Spleen (tissue), 11 donors: ENCODE measurements around the gene CRMP1. TPM values are rescaled to one million over a fixed set of nuclear protein-coding genes. Genes with fewer than 3 reads are reported as not detected.
A peak's percentile ranks its signal among the peaks of the same experiment; 100 is the strongest.

Experiments
- DNase-seq: peaks from one replicate; pipeline ENCODE4 v3.0.0-alpha.2; 2020
- H3K27ac ChIP-seq, 8 donors: fragments of 200-600 bp; sonication (generic) in 7 of 8; 1 replicate in 4 of 8; 2 replicates in 4 of 8; pipeline versions ENCODE4 v1.5.0 to v1.8.0; 2016 to 2021; ENCODE audit warnings: inconsistent platforms in 4 of 8, mild to moderate bottlenecking in 4 of 8, moderate library complexity in 1 of 8
- H3K27me3 ChIP-seq, 7 donors: fragments of 200-600 bp; sonication (generic) in 6 of 7; replicated peaks in 1 of 7; 1 replicate in 4 of 7; 2 replicates in 3 of 7; pipeline versions ENCODE4 v1.5.0 to v1.8.0; 2016 to 2021; ENCODE audit warnings: inconsistent platforms in 3 of 7, mild to moderate bottlenecking in 1 of 7
- H3K36me3 ChIP-seq, 6 donors: fragments of 200-600 bp; sonication (generic) in 5 of 6; 1 replicate in 4 of 6; 2 replicates in 2 of 6; pipeline versions ENCODE4 v1.5.0 to v1.8.0; 2016 to 2021; ENCODE audit warnings: inconsistent platforms in 2 of 6
- H3K4me1 ChIP-seq, 6 donors: fragments of 200-600 bp; sonication (generic) in 5 of 6; 1 replicate in 3 of 6; 2 replicates in 3 of 6; pipeline versions ENCODE4 v1.5.0 to v1.8.0; 2016 to 2021; ENCODE audit warnings: inconsistent platforms in 3 of 6
- H3K4me3 ChIP-seq, 8 donors: fragments of 200-600 bp; sonication (generic) in 7 of 8; 1 replicate in 4 of 8; 2 replicates in 4 of 8; pipeline versions ENCODE4 v1.5.0 to v1.8.0; 2016 to 2021; ENCODE audit warnings: inconsistent platforms in 4 of 8, mild to moderate bottlenecking in 4 of 8, moderate library complexity in 2 of 8
- H3K9me3 ChIP-seq, 8 donors: fragments of 200-600 bp; sonication (generic) in 7 of 8; 1 replicate in 4 of 8; 2 replicates in 4 of 8; pipeline versions ENCODE4 v1.5.0 to v1.8.0; 2016 to 2021; ENCODE audit warnings: inconsistent platforms in 4 of 8
- POLR2A ChIP-seq, 3 donors: fragments of 450-650 bp; IDR thresholded peaks; one replicate each; pipeline ENCODE4 v1.5.1; 2017; ENCODE audit warnings: antibody characterized with exemption in 3 of 3, mild to moderate bottlenecking in 1 of 3
- POLR2AphosphoS5 ChIP-seq, 3 donors: sonication (generic); formaldehyde crosslinking; IDR thresholded peaks; one replicate each; pipeline ENCODE4 v1.5.1; 2017; ENCODE audit warnings: antibody characterized with exemption in 3 of 3
- WGBS, 5 donors: extraction: QIAGEN DNeasy Blood & Tissue Kit in 3 of 5; methylation state at CpG; one replicate each; pipeline versions ENCODE4 v1.1.5 to v1.1.7; 2013 to 2018; 5-methylcytosine and 5-hydroxymethylcytosine counted together
- intact Hi-C: fragments of 100-400 bp; cut with DNase I; formaldehyde crosslinking; loops from one replicate; pipeline ENCODE4 v1.15.0; 2023; ENCODE audit warnings: low total_unique reads
- polyA plus RNA-seq, 3 donors: library from polyadenylated mRNA; stranded (reverse); fragments of 200-250 nt; gene quantifications; one replicate each; pipeline ENCODE4 v1.2.1, GENCODE V29; 2013
- total RNA-seq, 7 donors: library from RNA; depleted of rRNA in 3 of 7; stranded (reverse); fragments of >200 nt in 3 of 7; fragmentation: NEBNext Ultra II Directional in 4 of 7; extraction: Animal tissue kit (Norgen Biotek cat#: 25700) in 4 of 7; gene quantifications; one replicate each; pipeline versions ENCODE4 v1.1.0 to v1.2.1, GENCODE V29; 2016 to 2021
- TF ChIP-seq, protein P1 (sequence below), 11 experiments: fragments of 200-600 bp in 7 of 11; fragments of 450-650 bp in 4 of 11; sonication (generic) in 4 of 11; IDR thresholded peaks in 8 of 11; conservative IDR thresholded peaks in 3 of 11; 1 replicate in 7 of 11; 2 replicates in 4 of 11; pipeline versions ENCODE4 v1.4.0 to v1.8.0; 2016 to 2021; ENCODE audit warnings: antibody characterized with exemption in 11 of 11, inconsistent platforms in 4 of 11, mild to moderate bottlenecking in 1 of 11
- donor health status: healthy with polysubstance abuse.
- donor health status: DM: no; HTN: no; CAD: no; lungs with moderate emphysema.
- donor health status: DM: no; HTN: no; CAD: no.
- donor health status: Bipolar disorder and iron deficiency.
- donor health status: healthy.
- donor health status: DM: no; HTN: no; CAD: no.
- donor health status: DM: yes; HTN: yes; CAD: no.

The CRMP1 gene
- total and polyA plus RNA-seq, 10 donors: 0.03 to 2.3 (median 0.85) TPM; not detected in 1

DNA sequence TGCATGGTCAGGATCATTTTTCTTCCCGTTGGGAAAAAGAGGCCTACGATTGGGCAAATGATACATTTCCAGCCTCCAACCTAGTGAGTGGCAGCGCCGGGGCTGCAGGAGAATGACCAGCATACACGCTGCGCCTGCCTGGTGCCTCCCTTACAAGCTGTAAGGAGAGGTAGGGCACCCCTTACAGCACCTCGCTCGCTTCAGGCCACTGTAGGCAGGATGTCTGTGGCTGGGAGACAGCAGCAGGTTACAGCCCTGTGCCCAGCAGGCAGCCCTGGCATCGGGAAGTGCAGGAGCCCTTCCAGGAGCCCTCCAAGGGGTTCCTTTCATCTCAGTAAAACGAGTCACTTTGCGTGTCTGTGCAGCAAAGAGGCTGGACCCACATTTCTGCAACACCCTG lies 93.5 kb downstream of the CRMP1 start:
- 84 to 95% (median 90%) methylated on average over 10 to 11 of the region's 11 CpGs for WGBS, 5 donors
- DNase-seq: peak; percentile 64
- TF ChIP-seq POLR2AphosphoS5 (IDR thresholded peaks at IDR 0.05): no peak
- TF ChIP-seq POLR2A (IDR thresholded peaks at IDR 0.05): no peak
- TF ChIP-seq, protein P1, sequence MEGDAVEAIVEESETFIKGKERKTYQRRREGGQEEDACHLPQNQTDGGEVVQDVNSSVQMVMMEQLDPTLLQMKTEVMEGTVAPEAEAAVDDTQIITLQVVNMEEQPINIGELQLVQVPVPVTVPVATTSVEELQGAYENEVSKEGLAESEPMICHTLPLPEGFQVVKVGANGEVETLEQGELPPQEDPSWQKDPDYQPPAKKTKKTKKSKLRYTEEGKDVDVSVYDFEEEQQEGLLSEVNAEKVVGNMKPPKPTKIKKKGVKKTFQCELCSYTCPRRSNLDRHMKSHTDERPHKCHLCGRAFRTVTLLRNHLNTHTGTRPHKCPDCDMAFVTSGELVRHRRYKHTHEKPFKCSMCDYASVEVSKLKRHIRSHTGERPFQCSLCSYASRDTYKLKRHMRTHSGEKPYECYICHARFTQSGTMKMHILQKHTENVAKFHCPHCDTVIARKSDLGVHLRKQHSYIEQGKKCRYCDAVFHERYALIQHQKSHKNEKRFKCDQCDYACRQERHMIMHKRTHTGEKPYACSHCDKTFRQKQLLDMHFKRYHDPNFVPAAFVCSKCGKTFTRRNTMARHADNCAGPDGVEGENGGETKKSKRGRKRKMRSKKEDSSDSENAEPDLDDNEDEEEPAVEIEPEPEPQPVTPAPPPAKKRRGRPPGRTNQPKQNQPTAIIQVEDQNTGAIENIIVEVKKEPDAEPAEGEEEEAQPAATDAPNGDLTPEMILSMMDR (IDR thresholded peaks at IDR 0.05 in 8 of 11, conservative IDR thresholded peaks at IDR 0.05 in 3 of 11): no peak
- Histone ChIP-seq H3K4me1 (no peaks in the 10 kb centered on the region), H3K27ac (no peak overlapping the region), H3K4me3 (no peak overlapping the region), H3K27me3 (peaks cover 0 to 5% (median 0%) of the 10 kb centered on the region in 7 donors), H3K36me3 (peaks cover 0 to 7% (median 0%) of the 10 kb centered on the region in 6 donors), H3K9me3 (no peaks in the 10 kb centered on the region)
- intact Hi-C loops: no loop called here

DNA sequence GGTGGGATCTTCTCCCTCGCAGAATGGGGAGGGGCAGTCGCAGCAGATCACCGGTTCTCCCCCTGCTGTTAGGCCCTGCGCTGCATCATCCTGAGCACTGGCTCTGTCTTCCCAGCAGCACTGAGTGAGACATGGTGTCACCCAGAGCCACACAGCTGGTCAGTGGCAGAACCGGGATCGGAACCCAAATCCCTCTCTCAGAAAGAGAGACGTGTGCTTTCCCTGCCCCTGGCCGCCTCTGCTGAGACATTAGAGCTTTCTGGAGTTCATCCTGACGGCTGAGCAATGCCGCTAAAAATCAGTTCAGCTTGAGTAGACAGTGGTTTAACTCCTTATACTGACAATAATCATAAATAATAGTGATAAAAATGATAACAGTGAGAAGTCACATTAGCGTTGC lies 93.9 kb downstream of the CRMP1 start:
- WGBS, 5 donors: 86 to 93% (median 92%) methylated on average over 10 to 11 of the region's 11 CpGs
- DNase-seq: no peak
- Histone ChIP-seq H3K4me3 (no peak overlapping the region), H3K27me3 (peaks cover 0 to 5% (median 0%) of the 10 kb centered on the region in 7 donors), H3K9me3 (no peaks in the 10 kb centered on the region), H3K4me1 (no peaks in the 10 kb centered on the region), H3K27ac (no peak overlapping the region), H3K36me3 (peaks cover 0 to 5% (median 0%) of the 10 kb centered on the region in 6 donors)
- TF ChIP-seq POLR2A (IDR thresholded peaks at IDR 0.05) (no peak), POLR2AphosphoS5 (IDR thresholded peaks at IDR 0.05) (no peak)
- intact Hi-C loops: no loop called here

DNA sequence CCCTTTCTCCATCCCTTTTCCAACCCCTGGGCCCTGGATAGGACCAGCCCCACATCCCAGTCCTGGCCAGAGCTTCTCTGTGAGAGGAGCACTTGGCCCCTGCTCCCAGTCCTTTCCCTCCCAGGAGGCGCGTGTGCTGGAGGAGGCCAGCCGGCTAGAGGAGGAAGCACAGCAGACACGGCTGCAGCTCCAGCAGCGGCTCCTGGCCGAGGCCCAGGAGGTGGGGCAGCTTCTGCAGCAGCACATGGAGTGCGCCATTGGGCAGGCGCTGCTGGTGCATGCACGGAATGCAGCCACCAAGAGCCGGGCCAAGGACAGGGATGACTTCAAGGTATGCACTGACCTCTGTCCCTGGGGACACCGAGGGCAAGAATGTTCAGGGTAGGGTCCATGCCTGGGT lies 94.4 kb downstream of the CRMP1 start:
- H3K27ac ChIP-seq: no peak overlapping the region
- TF ChIP-seq POLR2AphosphoS5 (IDR thresholded peaks at IDR 0.05): no peak
- H3K27me3 ChIP-seq: peaks cover 0 to 5% (median 0%) of the 10 kb centered on the region in 7 donors
- 76 to 98% (median 79%) methylated on average over 5 to 11 of the region's 11 CpGs for WGBS, 5 donors
- intact Hi-C loops: no loop called here
- H3K4me1 ChIP-seq: no peaks in the 10 kb centered on the region
- no peak overlapping the region for H3K4me3 ChIP-seq
- peak; percentile 69 for DNase-seq
- H3K9me3 ChIP-seq: no peaks in the 10 kb centered on the region
- H3K36me3 ChIP-seq: peaks cover 0 to 5% (median 0%) of the 10 kb centered on the region in 6 donors

DNA sequence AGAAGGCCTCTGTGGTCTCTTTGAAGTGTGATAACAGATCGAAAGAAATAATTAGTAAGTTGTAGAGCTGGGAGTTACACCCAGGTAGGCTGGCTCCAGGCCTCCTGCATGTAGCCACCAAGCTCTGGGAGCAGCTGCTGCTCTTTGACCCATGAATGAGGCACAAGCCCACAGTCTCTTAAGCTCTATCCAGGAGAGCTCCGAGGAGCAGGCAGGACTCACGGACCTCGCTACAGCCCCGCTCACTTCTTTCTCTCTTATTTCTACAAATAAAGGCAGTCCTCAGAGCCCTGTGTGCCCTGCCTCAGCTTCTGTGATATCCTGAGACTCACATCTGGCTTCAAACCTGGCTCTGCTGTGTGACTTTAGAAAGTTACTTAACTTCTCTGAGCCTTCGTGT lies 95.0 kb downstream of the CRMP1 start:
- TF ChIP-seq POLR2A (IDR thresholded peaks at IDR 0.05) (no peak), POLR2AphosphoS5 (IDR thresholded peaks at IDR 0.05) (no peak)
- TF ChIP-seq, protein P1 (IDR thresholded peaks at IDR 0.05 in 8 of 11, conservative IDR thresholded peaks at IDR 0.05 in 3 of 11): no peak
- WGBS, 5 donors: 90 to 97% (median 94%) methylated on average over 6 of the region's 6 CpGs
- no peaks in the 10 kb centered on the region for H3K4me1 ChIP-seq

DNA sequence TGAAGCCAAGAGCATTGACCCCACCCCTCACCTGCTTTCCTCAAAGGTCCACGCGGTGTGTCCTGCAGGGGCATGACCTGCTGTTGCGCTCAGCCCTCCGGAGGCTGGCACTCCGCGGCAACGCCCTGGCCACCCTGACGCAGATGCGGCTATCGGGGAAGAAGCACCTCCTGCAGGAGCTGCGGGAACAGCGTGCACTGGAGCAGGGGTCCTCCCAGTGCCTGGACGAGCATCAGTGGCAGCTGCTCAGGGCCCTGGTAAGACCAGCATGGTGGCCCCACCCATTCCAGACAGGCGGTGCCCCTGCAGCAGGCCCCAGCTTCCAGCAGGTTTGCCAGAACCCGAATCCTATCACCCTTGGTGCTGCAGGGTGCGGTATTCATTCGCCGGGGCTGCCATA lies 95.9 kb downstream of the CRMP1 start:
- H3K27ac ChIP-seq: no peak overlapping the region
- intact Hi-C loops: no loop called here
- DNase-seq: peak; percentile 54
- peaks cover 0 to 5% (median 0%) of the 10 kb centered on the region in 6 donors for H3K36me3 ChIP-seq
- no peak overlapping the region for H3K4me3 ChIP-seq
- H3K4me1 ChIP-seq: no peaks in the 10 kb centered on the region
- H3K27me3 ChIP-seq: peaks cover 0 to 5% (median 0%) of the 10 kb centered on the region in 7 donors
- TF ChIP-seq, protein P1 (IDR thresholded peaks at IDR 0.05 in 8 of 11, conservative IDR thresholded peaks at IDR 0.05 in 3 of 11): no peak
- TF ChIP-seq POLR2A (IDR thresholded peaks at IDR 0.05) (no peak), POLR2AphosphoS5 (IDR thresholded peaks at IDR 0.05) (no peak)
- WGBS, 5 donors: 87 to 95% (median 94%) methylated on average over 3 to 18 of the region's 18 CpGs
- no peaks in the 10 kb centered on the region for H3K9me3 ChIP-seq

More for the DNA sequence above, 95.0 kb downstream of the CRMP1 start:
- Histone ChIP-seq H3K36me3 (peaks cover 0 to 5% (median 0%) of the 10 kb centered on the region in 6 donors), H3K27ac (no peak overlapping the region), H3K9me3 (no peaks in the 10 kb centered on the region), H3K4me3 (no peak overlapping the region), H3K27me3 (peaks cover 0 to 5% (median 0%) of the 10 kb centered on the region in 7 donors)
- intact Hi-C loops: no loop called here
- peak; percentile 37 for DNase-seq
